GM19043 (cell line): ENCODE measurements around the gene RNF220.

Source experiments
- ATAC-seq: cut with Tn5 transposase; IDR thresholded peaks from one replicate; pipeline ENCODE4 v1.9.1; 2021; ENCODE audit warnings: low read depth; ENCODE audit not compliant: unreplicated experiment

The RNF220 gene

GRCh38 chr1:44405031-44405797 is at the start of gene RNF220:
RNF220 (plus strand) TSS chr1:44405255.
- ATAC-seq, result no peak

- ATAC-seq, result no peak
Measured at GRCh38 chr1:44355582-44356305, 49.3 kb upstream of the RNF220 start.

- no peak for ATAC-seq
Measured at GRCh38 chr1:44357710-44358109, 47.3 kb upstream of the RNF220 start.

GRCh38 chr1:44359234-44359935 is 45.7 kb upstream of the RNF220 start:
- no peak for ATAC-seq

- ATAC-seq, result no peak
Measured at GRCh38 chr1:44361478-44361877, 43.6 kb upstream of the RNF220 start.

GRCh38 chr1:44366371-44366975 is 38.6 kb upstream of the RNF220 start:
- no peak for ATAC-seq

GRCh38 chr1:44367944-44368343 is 37.1 kb upstream of the RNF220 start:
- no peak for ATAC-seq

- ATAC-seq, result no peak
Measured at GRCh38 chr1:44368471-44369151, 36.4 kb upstream of the RNF220 start.

GRCh38 chr1:44371206-44371605 is 33.8 kb upstream of the RNF220 start:
- ATAC-seq, result no peak

- ATAC-seq, result no peak
Measured at GRCh38 chr1:44375547-44375946, 29.5 kb upstream of the RNF220 start.

- ATAC-seq, result no peak
Measured at GRCh38 chr1:44377925-44378784, 26.9 kb upstream of the RNF220 start.

GRCh38 chr1:44380666-44381177 is 24.3 kb upstream of the RNF220 start:
- no peak for ATAC-seq

GRCh38 chr1:44388551-44388950 is 16.5 kb upstream of the RNF220 start:
- ATAC-seq, result no peak

GRCh38 chr1:44389437-44389836 is 15.6 kb upstream of the RNF220 start:
- ATAC-seq, result no peak

GRCh38 chr1:44390277-44390676 is 14.8 kb upstream of the RNF220 start:
- no peak for ATAC-seq

GRCh38 chr1:44401256-44402228 is 3.5 kb upstream of the RNF220 start:
- ATAC-seq, result no peak

GRCh38 chr1:44405798-44406736 is 1.0 kb downstream of the RNF220 start:
- ATAC-seq, result no peak
